NB4 (cell line): ENCODE data around the gene RNU5B-1.

ENCODE experiments used
- MAX ChIP-seq: IDR thresholded peaks from 2 replicates; pipeline ENCODE4 v1.6.1; 2011; ENCODE audit warnings: low read depth, low read length
- MYC ChIP-seq: IDR thresholded peaks from 2 replicates; pipeline ENCODE4 v1.6.1; 2011; ENCODE audit warnings: low read depth, low read length
- POLR2A ChIP-seq: IDR thresholded peaks from 2 replicates; pipeline ENCODE4 v1.6.1; 2011; ENCODE audit warnings: mild to moderate bottlenecking; ENCODE audit not compliant: insufficient read length; ENCODE audit errors: extremely low read depth
- TF ChIP-seq, protein P1 (sequence below): IDR thresholded peaks from one replicate; pipeline ENCODE4 v1.5.1; 2012; ENCODE audit warnings: low read depth, low read length

- no peak for TF ChIP-seq POLR2A
- TF ChIP-seq, protein P1, sequence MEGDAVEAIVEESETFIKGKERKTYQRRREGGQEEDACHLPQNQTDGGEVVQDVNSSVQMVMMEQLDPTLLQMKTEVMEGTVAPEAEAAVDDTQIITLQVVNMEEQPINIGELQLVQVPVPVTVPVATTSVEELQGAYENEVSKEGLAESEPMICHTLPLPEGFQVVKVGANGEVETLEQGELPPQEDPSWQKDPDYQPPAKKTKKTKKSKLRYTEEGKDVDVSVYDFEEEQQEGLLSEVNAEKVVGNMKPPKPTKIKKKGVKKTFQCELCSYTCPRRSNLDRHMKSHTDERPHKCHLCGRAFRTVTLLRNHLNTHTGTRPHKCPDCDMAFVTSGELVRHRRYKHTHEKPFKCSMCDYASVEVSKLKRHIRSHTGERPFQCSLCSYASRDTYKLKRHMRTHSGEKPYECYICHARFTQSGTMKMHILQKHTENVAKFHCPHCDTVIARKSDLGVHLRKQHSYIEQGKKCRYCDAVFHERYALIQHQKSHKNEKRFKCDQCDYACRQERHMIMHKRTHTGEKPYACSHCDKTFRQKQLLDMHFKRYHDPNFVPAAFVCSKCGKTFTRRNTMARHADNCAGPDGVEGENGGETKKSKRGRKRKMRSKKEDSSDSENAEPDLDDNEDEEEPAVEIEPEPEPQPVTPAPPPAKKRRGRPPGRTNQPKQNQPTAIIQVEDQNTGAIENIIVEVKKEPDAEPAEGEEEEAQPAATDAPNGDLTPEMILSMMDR: no peak
- no peak for TF ChIP-seq MYC
- TF ChIP-seq MAX: no peak
Observed at GRCh38 chr15:65326818-65327217, 22.3 kb downstream of the RNU5B-1 start.
